Ishikawa (cell line): Measurements from ENCODE around the gene NEK1.

ENCODE experiments used
- CEBPB ChIP-seq: IDR thresholded peaks from 2 replicates; pipeline ENCODE4 v1.6.1; 2012
- CREB1 ChIP-seq: IDR thresholded peaks from 2 replicates; pipeline ENCODE4 v1.6.1; 2012; ENCODE audit warnings: low read depth
- EGR1 ChIP-seq: IDR thresholded peaks from 2 replicates; pipeline ENCODE4 v1.6.1; 2012
- EP300 ChIP-seq: IDR thresholded peaks from 2 replicates; pipeline ENCODE4 v1.6.1; 2012; ENCODE audit warnings: borderline replicate concordance
- FOXM1 ChIP-seq: IDR thresholded peaks from 2 replicates; pipeline ENCODE4 v1.6.1; 2012; ENCODE audit warnings: low read depth, borderline replicate concordance
- MAX ChIP-seq: IDR thresholded peaks from 2 replicates; pipeline ENCODE4 v1.6.1; 2012
- NFIC ChIP-seq: IDR thresholded peaks from 2 replicates; pipeline ENCODE4 v1.6.1; 2012
- RAD21 ChIP-seq: IDR thresholded peaks from 2 replicates; pipeline ENCODE4 v1.6.1; 2012; ENCODE audit warnings: low read depth
- TAF1 ChIP-seq: IDR thresholded peaks from 2 replicates; pipeline ENCODE4 v1.6.1; 2012; ENCODE audit warnings: low read depth, mild to moderate bottlenecking
- TCF12 ChIP-seq: IDR thresholded peaks from 2 replicates; pipeline ENCODE4 v1.6.1; 2012; ENCODE audit warnings: low read depth
- TEAD4 ChIP-seq: IDR thresholded peaks from 2 replicates; pipeline ENCODE4 v1.6.1; 2012
- USF1 ChIP-seq: IDR thresholded peaks from 2 replicates; pipeline ENCODE4 v1.6.1; 2012
- YY1 ChIP-seq: IDR thresholded peaks from 2 replicates; pipeline ENCODE4 v1.6.1; 2012; ENCODE audit warnings: low read depth
- ZBTB7A ChIP-seq: IDR thresholded peaks from 2 replicates; pipeline ENCODE4 v1.6.1; 2012; ENCODE audit warnings: low read depth
- TF ChIP-seq, protein P1 (sequence below): IDR thresholded peaks from 2 replicates; pipeline ENCODE4 v1.6.1; 2012; ENCODE audit warnings: low read depth, mild to moderate bottlenecking

NEK1 gene

DNA sequence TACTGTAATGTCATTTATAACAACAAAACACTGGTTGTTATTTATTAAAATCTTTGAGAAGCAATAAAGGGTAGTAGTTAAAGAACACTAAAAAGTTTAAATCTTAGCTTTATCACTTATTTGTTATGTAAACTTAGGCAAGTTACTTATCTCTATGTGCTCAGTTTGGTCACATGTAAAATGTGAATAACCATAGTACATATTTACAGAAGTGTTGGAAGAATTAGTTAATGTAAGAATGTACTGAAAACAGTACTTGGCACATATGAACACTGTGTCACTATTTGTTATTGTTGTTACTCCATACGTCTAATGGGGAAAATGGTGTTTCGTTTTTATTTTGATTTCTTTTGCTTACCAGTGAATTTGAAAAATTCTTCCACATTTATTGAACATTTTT, 9.1 kb downstream of the NEK1 start:
- TF ChIP-seq CREB1 (no peak), FOXM1 (no peak), RAD21 (no peak), TEAD4 (no peak)
- TF ChIP-seq, protein P1, sequence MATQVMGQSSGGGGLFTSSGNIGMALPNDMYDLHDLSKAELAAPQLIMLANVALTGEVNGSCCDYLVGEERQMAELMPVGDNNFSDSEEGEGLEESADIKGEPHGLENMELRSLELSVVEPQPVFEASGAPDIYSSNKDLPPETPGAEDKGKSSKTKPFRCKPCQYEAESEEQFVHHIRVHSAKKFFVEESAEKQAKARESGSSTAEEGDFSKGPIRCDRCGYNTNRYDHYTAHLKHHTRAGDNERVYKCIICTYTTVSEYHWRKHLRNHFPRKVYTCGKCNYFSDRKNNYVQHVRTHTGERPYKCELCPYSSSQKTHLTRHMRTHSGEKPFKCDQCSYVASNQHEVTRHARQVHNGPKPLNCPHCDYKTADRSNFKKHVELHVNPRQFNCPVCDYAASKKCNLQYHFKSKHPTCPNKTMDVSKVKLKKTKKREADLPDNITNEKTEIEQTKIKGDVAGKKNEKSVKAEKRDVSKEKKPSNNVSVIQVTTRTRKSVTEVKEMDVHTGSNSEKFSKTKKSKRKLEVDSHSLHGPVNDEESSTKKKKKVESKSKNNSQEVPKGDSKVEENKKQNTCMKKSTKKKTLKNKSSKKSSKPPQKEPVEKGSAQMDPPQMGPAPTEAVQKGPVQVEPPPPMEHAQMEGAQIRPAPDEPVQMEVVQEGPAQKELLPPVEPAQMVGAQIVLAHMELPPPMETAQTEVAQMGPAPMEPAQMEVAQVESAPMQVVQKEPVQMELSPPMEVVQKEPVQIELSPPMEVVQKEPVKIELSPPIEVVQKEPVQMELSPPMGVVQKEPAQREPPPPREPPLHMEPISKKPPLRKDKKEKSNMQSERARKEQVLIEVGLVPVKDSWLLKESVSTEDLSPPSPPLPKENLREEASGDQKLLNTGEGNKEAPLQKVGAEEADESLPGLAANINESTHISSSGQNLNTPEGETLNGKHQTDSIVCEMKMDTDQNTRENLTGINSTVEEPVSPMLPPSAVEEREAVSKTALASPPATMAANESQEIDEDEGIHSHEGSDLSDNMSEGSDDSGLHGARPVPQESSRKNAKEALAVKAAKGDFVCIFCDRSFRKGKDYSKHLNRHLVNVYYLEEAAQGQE: no peak

DNA sequence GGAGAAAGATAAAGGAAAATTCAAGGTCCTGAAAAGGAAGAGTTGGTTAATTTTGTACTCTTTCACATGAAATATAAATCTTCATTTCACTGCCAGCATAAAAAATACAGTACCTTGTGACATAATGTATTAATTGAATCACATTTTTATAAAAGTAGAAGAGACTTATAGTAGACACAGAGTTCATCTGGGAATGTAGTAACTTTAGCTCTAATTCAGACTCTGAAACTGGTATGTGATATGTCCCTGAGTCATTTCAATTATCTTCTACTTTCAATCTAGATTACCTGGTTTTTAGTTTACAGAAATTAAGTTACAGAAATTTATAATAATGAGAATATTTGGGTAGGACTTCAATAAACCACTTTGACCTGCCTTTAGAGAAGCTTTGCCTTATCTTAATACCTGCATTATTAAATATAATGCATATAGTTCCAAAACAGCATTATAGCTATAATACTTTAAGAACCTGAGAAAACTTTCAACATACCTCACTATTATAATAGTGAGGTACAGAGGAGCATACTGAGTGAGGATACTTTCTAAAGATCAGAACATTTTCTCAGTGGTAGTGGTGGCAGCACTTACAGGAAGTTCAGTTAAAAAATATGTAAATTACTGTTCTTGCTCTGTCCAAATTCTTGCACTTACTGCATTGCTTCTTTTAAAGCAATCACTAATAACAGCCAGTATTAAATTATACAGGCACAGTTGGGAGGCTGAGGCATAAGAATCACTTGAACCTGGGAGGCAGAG, 11.2 kb downstream of the NEK1 start:
- no peak for TF ChIP-seq NFIC
- TF ChIP-seq USF1: no peak
- TF ChIP-seq ZBTB7A: no peak
- TF ChIP-seq, protein P1: no peak
- no peak for TF ChIP-seq RAD21
- no peak for TF ChIP-seq EGR1
- no peak for TF ChIP-seq TAF1
- no peak for TF ChIP-seq CREB1
- TF ChIP-seq TEAD4: no peak
- TF ChIP-seq EP300: no peak
- TF ChIP-seq TCF12: no peak
- TF ChIP-seq FOXM1: no peak
- no peak for TF ChIP-seq YY1

GRCh38 chr4:169594560-169595195, 17.7 kb downstream of the NEK1 start:
- TF ChIP-seq, protein P1: no peak
- TF ChIP-seq FOXM1 (no peak), TEAD4 (no peak), NFIC (no peak), TAF1 (no peak), YY1 (no peak), MAX (no peak), CEBPB (no peak)

GRCh38 chr4:169593050-169593560, 19.3 kb downstream of the NEK1 start:
- TF ChIP-seq RAD21 (no peak), MAX (no peak), CEBPB (no peak), FOXM1 (no peak), YY1 (no peak), ZBTB7A (no peak), TAF1 (no peak), NFIC (no peak), USF1 (no peak)
- TF ChIP-seq, protein P1: no peak
